Superior temporal gyrus (tissue), 1 donor: Measurements from ENCODE around the gene UGT2B17.
"Not testable (repeated sequence)": the region's sequence is repeated elsewhere in the genome, so short reads cannot be mapped to it uniquely, and the experiment has no call there.

Source experiments
- DNase-seq: peaks from one replicate; pipeline ENCODE4 v3.0.0-alpha.2; 2016; ENCODE audit errors: extremely low spot score

Gene UGT2B17

GRCh38 chr4:68576272-68577125 is at the start of gene UGT2B17:
Gene UGT2B17, minus strand, starts transcription at chr4:68576322. Its CDS starts 7,838 bp downstream, at chr4:68568484.
- DNase-seq, result no peak

DNA sequence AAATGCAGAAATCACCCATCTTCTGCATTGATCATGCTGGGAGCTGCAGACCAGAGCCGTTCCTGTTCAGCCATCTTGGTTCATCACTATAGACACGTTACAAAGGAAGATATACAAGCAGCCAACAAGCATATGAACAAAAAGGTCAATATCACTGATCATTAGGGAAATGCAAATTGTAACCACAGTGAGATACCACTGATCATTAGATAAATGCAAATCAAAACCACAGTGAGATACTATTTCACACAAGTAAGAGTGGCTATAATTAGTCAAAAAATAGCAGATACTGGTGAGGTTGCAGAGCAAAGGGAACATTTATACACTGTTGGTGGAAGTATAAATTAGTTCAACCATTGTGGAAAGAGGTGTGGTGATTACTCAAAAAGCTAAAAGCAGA is 46.6 kb upstream of the UGT2B17 start:
- not testable (repeated sequence) for DNase-seq

DNA sequence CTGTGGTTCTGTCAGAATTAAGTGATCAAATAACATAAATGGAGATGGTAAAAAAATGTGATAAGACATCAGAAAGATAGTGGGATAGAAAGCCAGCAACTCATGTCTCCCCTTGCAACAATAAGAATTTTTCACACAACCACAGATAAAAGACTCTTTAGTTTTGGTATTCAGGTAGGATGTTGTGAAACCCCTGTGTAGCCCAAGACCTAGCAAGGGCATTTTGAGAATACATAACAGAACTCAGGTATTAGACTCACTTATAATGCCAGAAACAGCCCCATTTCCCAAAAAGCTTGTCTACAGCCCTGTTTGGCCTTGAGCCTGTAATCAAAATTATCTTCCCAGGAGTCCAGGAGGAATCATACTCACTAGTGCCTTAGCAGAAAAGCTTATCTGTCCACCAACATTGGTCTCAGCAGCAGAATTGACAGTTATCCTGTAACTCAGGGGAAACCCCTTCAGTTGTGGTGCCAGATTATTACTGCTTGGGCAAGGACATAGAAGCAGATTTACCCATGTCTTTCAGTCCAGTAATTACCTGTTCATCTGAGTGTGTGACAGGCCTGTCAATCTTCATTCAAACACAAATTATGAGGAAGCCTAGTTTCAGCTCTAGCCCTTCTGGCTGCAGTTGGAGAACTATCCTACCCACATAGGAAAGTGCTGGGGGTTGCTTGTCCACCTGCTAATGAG is 41.0 kb upstream of the UGT2B17 start:
- DNase-seq, result no peak

DNA sequence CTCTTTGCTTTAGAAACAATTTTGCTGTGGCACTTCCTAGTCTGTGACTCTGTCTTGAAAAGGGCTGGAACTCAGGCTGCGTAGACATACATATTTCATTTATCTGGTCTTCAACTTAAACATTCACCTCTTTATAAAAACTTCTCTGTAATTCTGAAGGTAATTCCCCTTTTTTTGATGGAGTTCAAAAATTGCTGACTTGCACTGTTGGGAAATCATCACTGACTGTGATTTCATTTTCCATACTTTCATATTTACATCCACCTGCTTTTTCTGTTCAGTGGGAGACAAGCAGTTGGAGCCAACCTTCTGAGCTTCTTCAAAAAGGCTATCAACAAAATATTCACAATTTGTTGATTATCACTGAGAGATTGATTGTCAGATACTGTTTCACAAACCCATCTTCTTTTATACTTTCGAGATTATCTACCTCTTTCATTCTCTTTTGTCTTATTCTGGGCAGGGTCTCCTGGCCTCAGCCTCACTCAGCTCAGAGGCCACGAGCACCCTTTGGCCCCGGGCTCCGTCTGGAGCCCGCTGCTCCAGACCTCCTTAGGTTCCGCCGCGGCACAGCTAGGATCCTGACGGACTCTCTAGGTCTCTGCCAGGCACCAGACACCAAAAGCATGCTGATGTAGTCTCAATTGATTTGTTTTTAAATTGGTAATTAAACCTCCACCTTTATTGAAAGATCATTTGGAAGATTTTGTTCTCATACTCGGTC is 39.7 kb upstream of the UGT2B17 start:
- DNase-seq, result no peak

DNA sequence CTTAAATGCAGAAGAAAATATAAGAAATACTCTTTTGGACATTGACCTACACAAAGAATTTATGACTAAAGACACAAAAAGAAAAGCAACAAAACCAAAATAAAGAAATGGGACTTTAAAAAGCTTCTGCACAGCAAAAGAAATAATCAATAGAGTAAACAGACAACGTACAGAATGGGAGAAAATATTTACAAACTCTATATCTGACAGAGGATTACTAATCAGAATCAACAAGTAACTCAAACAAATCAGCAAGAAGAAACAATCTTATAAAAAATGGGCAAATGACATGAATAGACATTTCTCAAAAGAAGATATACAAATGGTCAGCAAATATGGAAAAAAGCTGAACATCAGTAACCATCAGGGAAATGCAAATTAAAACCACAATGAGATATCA is 37.6 kb upstream of the UGT2B17 start:
- DNase-seq, result no peak

GRCh38 chr4:68606240-68606639 is 30.1 kb upstream of the UGT2B17 start:
- no peak for DNase-seq

DNA sequence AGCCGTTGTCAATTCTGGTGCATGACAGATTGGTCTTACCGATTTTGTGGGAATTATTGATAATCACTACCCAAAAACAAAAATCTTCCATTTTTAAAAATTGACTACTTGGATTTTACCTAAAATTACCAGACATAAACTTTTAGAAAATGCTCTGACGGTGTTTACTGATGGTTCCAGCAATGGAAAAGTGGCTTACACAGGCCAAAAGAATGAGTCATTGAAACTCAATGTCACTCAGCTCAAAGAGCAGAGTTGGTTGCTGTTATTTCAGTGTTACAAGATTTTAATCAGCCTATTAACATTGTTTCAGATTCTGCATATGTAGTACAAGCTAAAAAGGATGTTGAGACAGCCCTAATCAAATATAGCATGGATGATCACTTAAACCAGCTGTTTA is 23.0 kb upstream of the UGT2B17 start:
- DNase-seq, result no peak

DNA sequence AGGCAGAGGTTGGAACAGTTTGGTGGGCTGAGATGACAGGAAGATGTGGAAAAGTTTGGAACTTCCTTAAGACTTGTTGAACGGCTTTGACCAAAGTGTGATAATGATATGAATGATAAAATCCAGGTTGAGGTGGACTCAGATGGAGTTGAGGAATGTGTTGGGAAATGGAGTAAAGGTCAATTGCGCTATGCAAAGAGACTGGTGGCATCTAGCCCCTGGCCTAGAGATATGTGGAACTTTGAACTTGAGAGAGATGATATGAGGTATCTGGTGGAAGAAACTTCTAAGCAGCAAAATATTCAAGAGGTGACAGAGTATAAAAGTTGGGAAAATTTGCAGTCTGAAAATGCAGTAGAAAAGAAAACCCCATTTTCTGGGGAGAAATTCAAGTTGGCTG is 21.4 kb upstream of the UGT2B17 start:
- DNase-seq, result no peak

GRCh38 chr4:68594678-68595077 is 18.6 kb upstream of the UGT2B17 start:
- no peak for DNase-seq

DNA sequence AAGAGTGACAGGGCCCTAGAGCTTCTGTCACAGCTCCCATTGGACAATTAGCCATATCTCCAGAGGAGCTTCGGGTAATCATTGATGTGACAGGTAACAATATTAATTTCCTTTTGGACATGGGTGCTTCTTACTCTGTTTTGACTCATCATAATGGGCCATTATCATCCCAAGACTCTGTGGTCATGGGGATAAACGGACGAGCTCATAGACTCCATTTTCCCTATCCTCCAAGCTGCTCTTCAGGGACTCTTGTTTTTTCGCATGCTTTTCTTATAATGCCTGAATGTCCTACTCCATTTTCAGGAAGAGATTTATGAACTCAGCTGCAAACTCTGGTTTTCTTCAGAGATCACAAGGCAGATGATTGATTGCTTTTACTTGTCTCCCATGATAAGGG is 17.0 kb upstream of the UGT2B17 start:
- no peak for DNase-seq

GRCh38 chr4:68592673-68593072 is 16.6 kb upstream of the UGT2B17 start:
- DNase-seq, result no peak

DNA sequence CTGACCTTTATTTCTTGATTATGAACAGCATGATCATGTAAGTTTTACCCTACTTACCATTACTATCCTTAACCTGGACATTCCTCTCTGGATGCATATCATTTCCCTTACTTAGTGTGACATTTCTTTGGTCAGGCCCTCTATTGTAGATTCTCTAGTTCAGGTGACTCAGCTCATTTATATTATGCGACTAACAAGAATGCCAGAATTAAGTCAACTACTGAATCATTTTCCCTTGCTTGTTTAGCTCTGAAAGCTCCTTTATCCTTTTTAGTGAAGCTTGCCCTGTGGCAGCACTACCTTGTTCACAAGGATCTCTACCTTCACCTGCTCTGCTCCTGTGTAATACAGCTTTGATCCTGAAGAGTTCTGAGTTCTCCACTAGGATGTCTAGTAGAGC is 15.1 kb upstream of the UGT2B17 start:
- no peak for DNase-seq

- DNase-seq, result no peak
Observed at GRCh38 chr4:68589790-68590189, 13.7 kb upstream of the UGT2B17 start.

- DNase-seq, result no peak
Observed at GRCh38 chr4:68582339-68582717, 6.2 kb upstream of the UGT2B17 start.

DNA sequence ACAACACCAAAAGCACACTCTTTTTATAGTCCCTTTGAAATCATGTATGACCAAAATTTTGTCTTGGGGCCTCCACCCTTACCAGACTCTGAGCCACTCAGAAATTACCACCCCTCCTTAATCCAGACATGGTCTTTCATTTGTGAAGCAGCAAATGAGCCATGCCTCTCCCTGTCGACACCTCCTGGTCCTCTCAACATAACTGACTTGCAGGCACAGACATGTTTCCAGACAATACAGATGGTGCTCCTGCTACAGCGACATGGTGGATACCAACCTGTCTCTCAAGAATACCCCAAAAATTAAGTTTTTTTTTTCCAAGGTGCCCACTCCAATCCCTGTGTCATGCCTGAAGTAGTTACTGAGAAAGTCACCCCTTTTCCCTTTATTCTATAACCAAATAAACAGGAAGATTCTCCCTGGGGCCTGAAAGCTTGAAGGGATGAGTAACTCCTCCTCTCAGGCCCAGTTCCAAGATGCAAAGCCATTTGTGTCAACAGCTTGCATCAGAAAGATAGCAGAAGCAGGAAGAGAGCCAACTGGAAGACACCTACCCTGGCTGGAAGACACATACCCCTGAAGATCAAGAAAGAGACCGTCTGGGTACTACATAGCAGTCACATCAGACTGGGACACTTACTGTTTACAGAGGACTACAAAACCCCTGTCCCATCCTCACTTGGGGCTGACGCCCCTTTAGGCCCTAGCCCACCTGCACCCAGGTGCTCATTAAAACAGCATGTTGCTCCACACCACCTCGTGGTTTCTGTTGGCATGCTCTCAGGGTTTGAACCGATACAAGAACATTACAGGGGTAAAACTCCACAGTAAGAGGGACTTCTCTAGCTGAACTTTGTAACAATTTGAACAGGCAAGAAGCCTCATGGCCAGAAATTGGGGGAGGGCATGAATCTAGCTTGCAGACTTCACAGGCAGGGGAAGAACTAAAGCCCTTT is 5.5 kb upstream of the UGT2B17 start:
- DNase-seq, result no peak

DNA sequence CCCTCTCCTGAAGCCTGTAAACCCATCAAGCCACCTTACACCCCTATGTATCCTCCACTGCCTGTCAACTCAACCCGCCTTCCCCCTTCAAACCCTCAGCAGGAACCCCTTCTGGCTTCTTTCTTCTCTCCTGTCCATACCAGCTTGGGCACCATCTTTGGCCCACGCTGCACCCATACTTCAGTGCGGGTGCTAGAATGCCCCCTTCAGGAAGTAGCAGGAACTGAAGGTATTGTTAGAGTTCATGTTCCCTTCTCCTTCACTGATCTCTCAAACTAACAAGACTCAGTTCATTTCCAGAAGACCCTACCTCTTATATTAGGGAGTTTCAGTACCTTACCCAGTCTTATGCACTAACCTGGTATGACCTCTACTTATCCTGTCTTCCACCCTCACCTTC is 1.5 kb upstream of the UGT2B17 start:
- no peak for DNase-seq

DNA sequence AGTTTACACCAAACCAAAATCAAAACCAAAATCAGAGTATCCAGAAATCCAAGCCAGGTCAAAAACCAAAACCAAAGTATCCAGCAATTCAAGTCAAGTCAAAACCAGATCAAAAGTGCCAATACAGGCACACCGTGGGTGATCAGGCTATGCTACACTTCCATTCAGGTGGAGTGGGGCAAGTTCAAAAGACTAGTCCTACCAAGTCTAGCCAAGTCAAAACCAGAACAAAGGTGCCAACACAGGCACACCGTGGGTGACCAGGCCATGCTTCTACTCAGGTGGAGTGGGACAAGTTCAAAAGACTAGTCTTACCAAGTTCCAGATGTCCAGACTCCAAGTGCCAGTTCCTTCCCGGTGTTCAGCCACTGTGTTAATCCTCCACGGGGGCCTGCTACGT is 486 bp downstream of the UGT2B17 start:
- DNase-seq, result not testable (repeated sequence)

GRCh38 chr4:68575081-68575480 is 1.0 kb downstream of the UGT2B17 start:
- DNase-seq, result no peak

DNA sequence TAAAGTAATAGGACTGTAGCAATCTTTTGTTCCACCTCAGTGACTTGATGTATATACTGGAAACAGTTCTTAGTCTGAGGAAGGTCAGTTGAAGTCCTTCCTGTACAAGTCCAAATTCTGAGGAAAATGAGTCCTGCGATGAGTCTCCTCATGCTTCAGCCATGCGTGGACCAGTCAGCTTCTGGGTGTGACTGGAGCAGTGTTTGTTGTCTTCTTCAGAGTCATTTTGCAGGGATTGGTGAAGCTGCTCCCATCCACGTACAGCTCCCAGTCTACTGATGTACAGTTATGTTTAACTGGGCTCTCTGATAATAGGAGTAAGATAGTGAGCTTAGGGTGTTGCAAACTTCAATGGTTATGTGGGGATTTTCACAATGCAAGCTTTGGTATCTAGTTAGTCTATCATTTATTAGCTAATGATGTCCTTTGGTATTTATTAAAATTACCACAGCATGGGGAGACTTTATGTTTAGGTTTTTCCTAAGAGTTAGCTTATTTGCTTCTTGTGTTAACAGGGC is 3.4 kb downstream of the UGT2B17 start:
- no peak for DNase-seq

DNA sequence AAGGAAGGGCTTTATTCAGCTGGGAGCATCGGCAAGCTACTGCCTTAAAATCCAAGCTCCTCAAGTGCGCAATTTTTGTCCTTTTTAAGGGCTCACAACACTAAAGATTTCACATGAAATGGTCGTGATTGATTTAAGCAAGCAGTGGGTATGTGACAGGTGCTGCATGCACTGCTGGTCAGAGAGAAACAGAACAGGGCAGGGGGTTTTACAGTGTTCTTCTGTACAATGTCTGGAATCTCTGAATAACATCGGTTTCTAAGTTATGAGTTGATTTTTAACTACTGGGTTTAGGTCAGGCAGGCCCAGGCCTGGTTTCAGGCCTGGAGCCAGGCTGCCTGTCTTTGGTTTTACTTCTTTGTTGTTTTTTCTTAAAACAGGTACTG is 6.0 kb downstream of the UGT2B17 start:
- DNase-seq, result no peak

GRCh38 chr4:68569466-68570121 is 6.5 kb downstream of the UGT2B17 start:
- DNase-seq, result no peak
